Raji (cell line): ENCODE data around the gene ANKRD62.

ENCODE experiments used
- POLR2A ChIP-seq: IDR thresholded peaks from 2 replicates; pipeline ENCODE4 v1.6.1; 2011; ENCODE audit warnings: low read depth, low read length, control low read depth; ENCODE audit not compliant: insufficient read depth

Gene ANKRD62

GRCh38 chr18:12085786-12086185, 7.9 kb upstream of the ANKRD62 start:
- TF ChIP-seq POLR2A = no peak

- TF ChIP-seq POLR2A = no peak
Observed at GRCh38 chr18:12086249-12086648, 7.4 kb upstream of the ANKRD62 start.

- no peak for TF ChIP-seq POLR2A
Observed at GRCh38 chr18:12086677-12087470, 6.8 kb upstream of the ANKRD62 start.

- no peak for TF ChIP-seq POLR2A
Observed at GRCh38 chr18:12087471-12088025, 6.1 kb upstream of the ANKRD62 start.

GRCh38 chr18:12088096-12088495, 5.5 kb upstream of the ANKRD62 start:
- no peak for TF ChIP-seq POLR2A

- no peak for TF ChIP-seq POLR2A
Observed at GRCh38 chr18:12088731-12089375, 4.8 kb upstream of the ANKRD62 start.

- no peak for TF ChIP-seq POLR2A
Observed at GRCh38 chr18:12091538-12092141, 2.0 kb upstream of the ANKRD62 start.

- no peak for TF ChIP-seq POLR2A
Observed at GRCh38 chr18:12092398-12093229, 1.0 kb upstream of the ANKRD62 start.

GRCh38 chr18:12098374-12098773, 4.7 kb downstream of the ANKRD62 start:
- no peak for TF ChIP-seq POLR2A

- TF ChIP-seq POLR2A = no peak
Observed at GRCh38 chr18:12099160-12099559, 5.5 kb downstream of the ANKRD62 start.

GRCh38 chr18:12101266-12101665, 7.6 kb downstream of the ANKRD62 start:
- no peak for TF ChIP-seq POLR2A

- TF ChIP-seq POLR2A = no peak
Observed at GRCh38 chr18:12102136-12102842, 8.6 kb downstream of the ANKRD62 start.

- no peak for TF ChIP-seq POLR2A
Observed at GRCh38 chr18:12106471-12106870, 12.8 kb downstream of the ANKRD62 start.

- no peak for TF ChIP-seq POLR2A
Observed at GRCh38 chr18:12109836-12110235, 16.2 kb downstream of the ANKRD62 start.
